ENCODE measurements around the gene CASP3.

DNA sequence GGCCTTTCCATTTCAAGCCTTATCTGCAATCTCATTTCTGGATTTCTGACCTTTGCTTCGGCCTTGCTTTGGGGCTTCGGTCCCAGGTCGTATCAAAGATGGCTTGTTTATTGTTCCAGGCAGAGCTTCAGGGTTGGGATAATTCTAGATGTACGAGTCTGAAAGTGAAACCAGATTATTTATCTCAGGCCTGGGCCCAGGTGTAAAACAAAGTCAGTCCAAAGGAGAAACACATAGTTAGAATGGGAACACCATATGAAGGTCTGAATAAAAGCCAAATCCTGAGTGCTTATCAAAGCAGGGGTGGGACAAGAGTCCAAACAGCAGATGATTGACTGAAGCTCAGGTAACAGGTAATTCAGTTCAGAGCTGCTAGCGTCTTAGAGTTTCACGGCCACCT, 17.4 kb upstream of the CASP3 start:
- TF ChIP-seq, protein P1, sequence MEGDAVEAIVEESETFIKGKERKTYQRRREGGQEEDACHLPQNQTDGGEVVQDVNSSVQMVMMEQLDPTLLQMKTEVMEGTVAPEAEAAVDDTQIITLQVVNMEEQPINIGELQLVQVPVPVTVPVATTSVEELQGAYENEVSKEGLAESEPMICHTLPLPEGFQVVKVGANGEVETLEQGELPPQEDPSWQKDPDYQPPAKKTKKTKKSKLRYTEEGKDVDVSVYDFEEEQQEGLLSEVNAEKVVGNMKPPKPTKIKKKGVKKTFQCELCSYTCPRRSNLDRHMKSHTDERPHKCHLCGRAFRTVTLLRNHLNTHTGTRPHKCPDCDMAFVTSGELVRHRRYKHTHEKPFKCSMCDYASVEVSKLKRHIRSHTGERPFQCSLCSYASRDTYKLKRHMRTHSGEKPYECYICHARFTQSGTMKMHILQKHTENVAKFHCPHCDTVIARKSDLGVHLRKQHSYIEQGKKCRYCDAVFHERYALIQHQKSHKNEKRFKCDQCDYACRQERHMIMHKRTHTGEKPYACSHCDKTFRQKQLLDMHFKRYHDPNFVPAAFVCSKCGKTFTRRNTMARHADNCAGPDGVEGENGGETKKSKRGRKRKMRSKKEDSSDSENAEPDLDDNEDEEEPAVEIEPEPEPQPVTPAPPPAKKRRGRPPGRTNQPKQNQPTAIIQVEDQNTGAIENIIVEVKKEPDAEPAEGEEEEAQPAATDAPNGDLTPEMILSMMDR (IDR thresholded peaks at IDR 0.05) = no peak
- no peak for TF ChIP-seq REST (IDR thresholded peaks at IDR 0.05; ENCODE audit: low read depth, low read length)
- TF ChIP-seq, protein P2, sequence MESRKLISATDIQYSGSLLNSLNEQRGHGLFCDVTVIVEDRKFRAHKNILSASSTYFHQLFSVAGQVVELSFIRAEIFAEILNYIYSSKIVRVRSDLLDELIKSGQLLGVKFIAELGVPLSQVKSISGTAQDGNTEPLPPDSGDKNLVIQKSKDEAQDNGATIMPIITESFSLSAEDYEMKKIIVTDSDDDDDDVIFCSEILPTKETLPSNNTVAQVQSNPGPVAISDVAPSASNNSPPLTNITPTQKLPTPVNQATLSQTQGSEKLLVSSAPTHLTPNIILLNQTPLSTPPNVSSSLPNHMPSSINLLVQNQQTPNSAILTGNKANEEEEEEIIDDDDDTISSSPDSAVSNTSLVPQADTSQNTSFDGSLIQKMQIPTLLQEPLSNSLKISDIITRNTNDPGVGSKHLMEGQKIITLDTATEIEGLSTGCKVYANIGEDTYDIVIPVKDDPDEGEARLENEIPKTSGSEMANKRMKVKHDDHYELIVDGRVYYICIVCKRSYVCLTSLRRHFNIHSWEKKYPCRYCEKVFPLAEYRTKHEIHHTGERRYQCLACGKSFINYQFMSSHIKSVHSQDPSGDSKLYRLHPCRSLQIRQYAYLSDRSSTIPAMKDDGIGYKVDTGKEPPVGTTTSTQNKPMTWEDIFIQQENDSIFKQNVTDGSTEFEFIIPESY (IDR thresholded peaks at IDR 0.05; ENCODE audit: borderline replicate concordance, low read depth) = no peak
- TF ChIP-seq RAD21 (IDR thresholded peaks at IDR 0.05; ENCODE audit: low read length) = no peak
